ENCODE results near the gene HEATR5A.

GRCh38 chr14:31442284-31442683, 21.9 kb upstream of the HEATR5A start:
- TF ChIP-seq PPARA (CRISPR knock-in tag; IDR thresholded peaks at IDR 0.05; ENCODE audit: borderline replicate concordance), result no peak
- no peak for TF ChIP-seq CSDC2 (CRISPR knock-in tag; IDR thresholded peaks at IDR 0.05)

Data from SK-N-SH treated with all-trans-retinoic acid at 6 μM for 48 hours (cell line).